ENCODE measurements around the gene MRPS6.
A peak's percentile ranks its signal among the peaks of the same experiment; 100 is the strongest.

The MRPS6 gene

GRCh38 chr21:34105947-34106541 lies 32.7 kb downstream of the MRPS6 start:
- no peak for DNase-seq

GRCh38 chr21:34107606-34108005 lies 34.2 kb downstream of the MRPS6 start:
- no peak for DNase-seq

- DNase-seq = no peak
Measured at GRCh38 chr21:34109075-34109474, 35.7 kb downstream of the MRPS6 start.

GRCh38 chr21:34110594-34111202 lies 37.3 kb downstream of the MRPS6 start:
- DNase-seq = no peak

- no peak for DNase-seq
Measured at GRCh38 chr21:34112316-34113033, 39.1 kb downstream of the MRPS6 start.

GRCh38 chr21:34113842-34114241 lies 40.5 kb downstream of the MRPS6 start:
- DNase-seq = no peak

GRCh38 chr21:34115160-34115559 lies 41.8 kb downstream of the MRPS6 start:
- no peak for DNase-seq

- no peak for DNase-seq
Measured at GRCh38 chr21:34116569-34116968, 43.2 kb downstream of the MRPS6 start.

GRCh38 chr21:34120867-34121266 lies 47.5 kb downstream of the MRPS6 start:
- no peak for DNase-seq

GRCh38 chr21:34122047-34122446 lies 48.7 kb downstream of the MRPS6 start:
- DNase-seq = no peak

- DNase-seq = no peak
Measured at GRCh38 chr21:34123609-34124008, 50.2 kb downstream of the MRPS6 start.

GRCh38 chr21:34126269-34126668 lies 52.9 kb downstream of the MRPS6 start:
- DNase-seq = no peak

- no peak for DNase-seq
Measured at GRCh38 chr21:34126691-34127090, 53.3 kb downstream of the MRPS6 start.

- no peak for DNase-seq
Measured at GRCh38 chr21:34128124-34128523, 54.7 kb downstream of the MRPS6 start.

- DNase-seq = no peak
Measured at GRCh38 chr21:34128674-34129038, 55.3 kb downstream of the MRPS6 start.

GRCh38 chr21:34129039-34129891 lies 55.9 kb downstream of the MRPS6 start:
- peak; percentile 51 for DNase-seq

- no peak for DNase-seq
Measured at GRCh38 chr21:34129901-34130715, 56.7 kb downstream of the MRPS6 start.

GRCh38 chr21:34130716-34130985 lies 57.3 kb downstream of the MRPS6 start:
- no peak for DNase-seq

GRCh38 chr21:34131586-34131985 lies 58.2 kb downstream of the MRPS6 start:
- DNase-seq = no peak

- DNase-seq = no peak
Measured at GRCh38 chr21:34132202-34132601, 58.8 kb downstream of the MRPS6 start.

GRCh38 chr21:34132926-34133325 lies 59.5 kb downstream of the MRPS6 start:
- DNase-seq = no peak

- DNase-seq = no peak
Measured at GRCh38 chr21:34133392-34133791, 60.0 kb downstream of the MRPS6 start.

- no peak for DNase-seq
Measured at GRCh38 chr21:34133802-34134201, 60.4 kb downstream of the MRPS6 start.

Data from activated CD4-positive, alpha-beta T cell treated with anti-CD3 and anti-CD28 coated beads for 1 hour (primary cell).